Kidney (tissue), 14 donors: Measurements from ENCODE around the gene ABCF1. TPM values are rescaled to one million over a fixed set of nuclear protein-coding genes. Genes with fewer than 3 reads are reported as not detected.

ENCODE experiments used
- DNase-seq, 5 donors: peaks; one replicate each; pipeline ENCODE4 v3.0.0-alpha.2; 2013 to 2020
- FAIRE-seq: peaks from 2 replicates; lab custom pipeline; 2012; peaks lifted over from hg19 to GRCh38; lab: Jason Lieb, UNC
- H3K27ac ChIP-seq, 2 donors: one replicate each; pipeline ENCODE4 v1.7.0; 2013; ENCODE audit warnings: low read depth in 2 of 2, low read length in 2 of 2, inconsistent platforms in 1 of 2
- H3K27me3 ChIP-seq: one replicate; pipeline ENCODE4 v1.7.1; 2013; ENCODE audit warnings: low read length, inconsistent platforms; ENCODE audit not compliant: control insufficient read depth, insufficient read depth
- H3K36me3 ChIP-seq, 3 donors: one replicate each; pipeline versions ENCODE4 v1.7.0 to v1.7.1; 2013; ENCODE audit warnings: low read length in 3 of 3, control low read depth in 1 of 3, inconsistent platforms in 1 of 3; ENCODE audit not compliant: insufficient read depth in 3 of 3, control insufficient read depth in 2 of 3
- H3K4me1 ChIP-seq, 3 donors: one replicate each; pipeline versions ENCODE4 v1.7.0 to v1.7.1; 2013; ENCODE audit warnings: low read length in 3 of 3, inconsistent platforms in 1 of 3, low read depth in 1 of 3; ENCODE audit not compliant: control insufficient read depth in 2 of 3, insufficient read depth in 2 of 3
- H3K4me3 ChIP-seq, 3 donors: one replicate each; pipeline versions ENCODE4 v1.7.0 to v1.8.1; 2013; ENCODE audit warnings: low read length in 3 of 3, control low read depth in 1 of 3, inconsistent platforms in 1 of 3
- H3K9ac ChIP-seq, 3 donors: one replicate each; pipeline versions ENCODE4 v1.7.0 to v1.7.1; 2013; ENCODE audit warnings: low read length in 3 of 3, control low read depth in 1 of 3, inconsistent platforms in 1 of 3
- H3K9me3 ChIP-seq, 3 donors: one replicate each; pipeline versions ENCODE4 v1.7.0 to v1.7.1; 2013; ENCODE audit warnings: low read length in 3 of 3, control low read depth in 1 of 3, inconsistent platforms in 1 of 3; ENCODE audit not compliant: control insufficient read depth in 2 of 3, insufficient read depth in 1 of 3
- CTCF ChIP-seq: IDR thresholded peaks from 3 replicates; pipeline ENCODE4 v1.5.1; 2012; ENCODE audit warnings: mild to moderate bottlenecking, moderate library complexity, borderline replicate concordance; ENCODE audit not compliant: insufficient read depth; ENCODE audit errors: extremely low read depth
- intact Hi-C: fragments of 100-400 bp; cut with DNase I; formaldehyde crosslinking; loops from one replicate; pipeline ENCODE4 v1.11.1; 2022
- polyA plus RNA-seq: library from polyadenylated mRNA; stranded (reverse); fragments of 350-450 nt; fragmentation: Illumina TruSeq; extraction: RNeasy Lipid Tissue Mini Kit (QIAGEN cat#74804); gene quantifications from one replicate; pipeline ENCODE4 v1.2.3, GENCODE V29; 2014; ENCODE audit warnings: low read depth, low replicate concordance; ENCODE audit not compliant: insufficient read depth
- total RNA-seq: library from RNA; stranded (reverse); fragmentation: NEBNext Ultra II Directional; extraction: Animal tissue kit (Norgen Biotek cat#: 25700); gene quantifications from one replicate; pipeline ENCODE4 v1.2.1, GENCODE V29; 2021
- donor health status: control.
- donor health status: control.
- donor health status: control.
- donor health status: control.
- donor health status: control.
- donor health status: DM: yes; HTN: yes; CAD: no.
- donor health status: Normal renal cell carcinoma (clear cell type).

Gene ABCF1
- total and polyA plus RNA-seq, 2 donors from 2014 or later: 32.9 to 47.2 TPM

DNA sequence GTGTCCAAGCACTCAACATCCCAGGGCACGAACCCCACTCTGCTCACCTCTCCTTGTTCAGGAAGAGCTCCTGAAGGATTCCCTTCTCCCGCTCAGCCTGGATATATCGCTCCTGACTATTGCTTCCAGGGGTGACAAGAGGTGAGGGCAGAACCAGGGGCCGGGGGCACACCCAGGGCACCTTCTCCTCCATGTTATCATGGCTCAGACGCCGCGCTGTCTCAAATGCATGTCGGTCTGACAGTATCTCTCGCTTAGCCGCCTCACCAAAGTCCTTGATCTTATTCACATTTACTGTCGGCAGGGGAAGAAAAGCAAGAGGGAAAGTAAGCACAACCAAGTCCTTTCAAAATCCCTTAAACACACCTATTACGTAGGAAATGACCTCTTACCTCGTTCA lies 32.7 kb downstream of the ABCF1 start:
- FAIRE-seq: no peak
- Histone ChIP-seq H3K27me3 (no peaks in the 10 kb centered on the region), H3K27ac (no peak overlapping the region), H3K4me1 (no peaks in the 10 kb centered on the region), H3K36me3 (peaks cover 40 to 79% (median 63%) of the 10 kb centered on the region in 3 donors), H3K9me3 (no peaks in the 10 kb centered on the region), H3K4me3 (no peak overlapping the region), H3K9ac (no peak overlapping the region)
- no peak for TF ChIP-seq CTCF
- DNase-seq: no peak
- intact Hi-C loops: no loop called here

GRCh38 chr6:30610065-30610464 lies 38.8 kb downstream of the ABCF1 start:
- Histone ChIP-seq H3K36me3 (peaks cover 21 to 45% (median 23%) of the 10 kb centered on the region in 3 donors), H3K4me3 (no peak overlapping the region), H3K4me1 (peaks cover 6 to 35% (median 23%) of the 10 kb centered on the region in 3 donors), H3K9me3 (no peaks in the 10 kb centered on the region), H3K27me3 (no peaks in the 10 kb centered on the region), H3K9ac (no peak overlapping the region), H3K27ac (no peak overlapping the region)
- TF ChIP-seq CTCF: no peak
- no peak for DNase-seq
- intact Hi-C loops: no loop called here
- FAIRE-seq: no peak

GRCh38 chr6:30611150-30611855 lies 40.1 kb downstream of the ABCF1 start:
- H3K4me1 ChIP-seq: peaks cover 6 to 35% (median 23%) of the 10 kb centered on the region in 3 donors
- no peak overlapping the region for H3K4me3 ChIP-seq
- TF ChIP-seq CTCF: no peak
- intact Hi-C loops: no loop called here
- no peak for DNase-seq
- no peak for FAIRE-seq
- peaks cover 14 to 38% (median 21%) of the 10 kb centered on the region in 3 donors for H3K36me3 ChIP-seq
- no peaks in the 10 kb centered on the region for H3K27me3 ChIP-seq
- no peak overlapping the region for H3K9ac ChIP-seq
- H3K27ac ChIP-seq: peak overlapping the region in 1 of 2 donors; percentile 18
- no peaks in the 10 kb centered on the region for H3K9me3 ChIP-seq
